Thoracic aorta (tissue), 2 donors: Measurements from ENCODE around the gene ZNF639. TPM values are rescaled to one million over a fixed set of nuclear protein-coding genes. Genes with fewer than 3 reads are reported as not detected.

Experiments
- ATAC-seq: fragments of 150-250 bp; one replicate; pipeline ENCODE4 v1.8.0; 2017; ENCODE audit warnings: low read depth; ENCODE audit not compliant: insufficient number of reproducible peaks, low FRiP score
- DNase-seq: peaks from one replicate; pipeline ENCODE4 v3.0.0-alpha.2; 2020; ENCODE audit warnings: low spot score
- H3K27ac ChIP-seq, 2 donors: fragments of 200-600 bp; sonication (generic); 1 replicate in 1 of 2; 2 replicates in 1 of 2; pipeline ENCODE4 v1.5.1; 2016; ENCODE audit warnings: mild to moderate bottlenecking in 2 of 2, moderate library complexity in 2 of 2
- H3K27me3 ChIP-seq: fragments of 200-600 bp; sonication (generic); replicated peaks from 2 replicates; pipeline ENCODE4 v1.6.0; 2016; ENCODE audit warnings: mild to moderate bottlenecking; ENCODE audit not compliant: insufficient read depth
- H3K36me3 ChIP-seq: fragments of 200-600 bp; sonication (generic); one replicate; pipeline ENCODE4 v1.5.1; 2016
- H3K4me1 ChIP-seq, 2 donors: fragments of 200-600 bp; sonication (generic); 1 replicate in 1 of 2; 2 replicates in 1 of 2; pipeline versions ENCODE4 v1.5.1 to v1.6.0; 2016; ENCODE audit warnings: low read depth in 2 of 2, mild to moderate bottlenecking in 1 of 2; ENCODE audit not compliant: control insufficient read depth in 1 of 2
- H3K4me3 ChIP-seq: fragments of 200-600 bp; sonication (generic); 2 replicates; pipeline ENCODE4 v1.5.1; 2016; ENCODE audit warnings: mild to moderate bottlenecking
- H3K9me3 ChIP-seq: fragments of 200-600 bp; sonication (generic); 2 replicates; pipeline ENCODE4 v1.5.1; 2016
- total RNA-seq, 2 donors: library from RNA; depleted of rRNA; stranded (reverse); fragments of >200 nt; gene quantifications; one replicate each; pipeline versions ENCODE4 v1.1.0 to v1.2.3, GENCODE V29; 2016
- TF ChIP-seq, protein P1 (sequence below): fragments of 200-600 bp; sonication (generic); IDR thresholded peaks from one replicate; pipeline ENCODE4 v1.5.1; 2019; ENCODE audit warnings: antibody characterized with exemption

ZNF639 gene
- total RNA-seq, 2 donors from 2014 or later: 21.8 to 62.2 TPM

DNA sequence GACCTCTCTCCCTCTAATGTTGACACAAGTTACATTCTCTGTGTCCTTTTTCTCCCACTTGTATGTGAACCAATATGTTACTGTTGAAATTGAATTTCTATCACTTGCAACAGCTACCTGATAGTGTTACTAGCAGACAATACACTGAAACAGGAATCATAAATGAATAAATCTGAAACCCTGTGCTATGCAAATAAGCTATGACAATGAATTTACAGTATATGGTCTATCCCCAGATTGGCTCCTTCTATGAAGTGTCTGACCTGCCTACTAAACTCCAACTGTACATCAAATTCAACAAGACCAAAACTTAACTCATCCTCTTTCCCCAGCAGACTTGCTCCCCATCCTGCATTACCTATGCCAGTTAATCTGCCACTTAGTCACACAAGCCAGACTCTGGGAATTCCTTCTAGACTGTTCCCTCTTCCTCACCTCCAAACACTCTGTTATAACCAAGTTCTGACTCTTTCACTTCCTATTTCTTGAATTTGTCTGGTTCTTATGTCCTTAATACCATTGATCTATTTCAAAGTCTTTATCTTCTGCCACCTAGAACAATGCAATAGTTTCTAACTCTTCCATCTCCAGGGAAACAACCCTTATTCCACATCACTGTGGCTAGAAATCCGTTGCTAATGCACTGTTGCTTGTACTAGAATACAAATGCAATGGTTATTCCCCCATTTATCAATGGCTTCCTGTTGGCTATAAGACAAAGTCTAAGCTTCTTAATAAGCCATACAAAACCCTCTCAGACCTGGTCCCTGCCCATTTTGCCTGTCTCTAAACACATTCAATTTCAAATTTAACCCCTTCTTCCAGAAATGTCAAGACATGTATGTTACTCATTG lies 13.4 kb upstream of the ZNF639 start:
- H3K36me3 ChIP-seq: no peaks in the 10 kb centered on the region
- no peaks in the 10 kb centered on the region for H3K4me1 ChIP-seq
- TF ChIP-seq, protein P1, sequence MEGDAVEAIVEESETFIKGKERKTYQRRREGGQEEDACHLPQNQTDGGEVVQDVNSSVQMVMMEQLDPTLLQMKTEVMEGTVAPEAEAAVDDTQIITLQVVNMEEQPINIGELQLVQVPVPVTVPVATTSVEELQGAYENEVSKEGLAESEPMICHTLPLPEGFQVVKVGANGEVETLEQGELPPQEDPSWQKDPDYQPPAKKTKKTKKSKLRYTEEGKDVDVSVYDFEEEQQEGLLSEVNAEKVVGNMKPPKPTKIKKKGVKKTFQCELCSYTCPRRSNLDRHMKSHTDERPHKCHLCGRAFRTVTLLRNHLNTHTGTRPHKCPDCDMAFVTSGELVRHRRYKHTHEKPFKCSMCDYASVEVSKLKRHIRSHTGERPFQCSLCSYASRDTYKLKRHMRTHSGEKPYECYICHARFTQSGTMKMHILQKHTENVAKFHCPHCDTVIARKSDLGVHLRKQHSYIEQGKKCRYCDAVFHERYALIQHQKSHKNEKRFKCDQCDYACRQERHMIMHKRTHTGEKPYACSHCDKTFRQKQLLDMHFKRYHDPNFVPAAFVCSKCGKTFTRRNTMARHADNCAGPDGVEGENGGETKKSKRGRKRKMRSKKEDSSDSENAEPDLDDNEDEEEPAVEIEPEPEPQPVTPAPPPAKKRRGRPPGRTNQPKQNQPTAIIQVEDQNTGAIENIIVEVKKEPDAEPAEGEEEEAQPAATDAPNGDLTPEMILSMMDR: no peak
- ATAC-seq: no peak
- H3K4me3 ChIP-seq: no peak overlapping the region
- DNase-seq: no peak
- H3K27me3 ChIP-seq: no peaks in the 10 kb centered on the region
- no peak overlapping the region for H3K27ac ChIP-seq
- H3K9me3 ChIP-seq: no peaks in the 10 kb centered on the region

GRCh38 chr3:179318876-179319275 lies 4.0 kb upstream of the ZNF639 start:
- ATAC-seq (no peak), DNase-seq (no peak)
- Histone ChIP-seq H3K27ac (no peak overlapping the region), H3K27me3 (no peaks in the 10 kb centered on the region), H3K4me1 (peaks cover 0 to 8% of the 10 kb centered on the region in 2 donors), H3K9me3 (no peaks in the 10 kb centered on the region), H3K36me3 (no peaks in the 10 kb centered on the region), H3K4me3 (no peak overlapping the region)
- TF ChIP-seq, protein P1: no peak

DNA sequence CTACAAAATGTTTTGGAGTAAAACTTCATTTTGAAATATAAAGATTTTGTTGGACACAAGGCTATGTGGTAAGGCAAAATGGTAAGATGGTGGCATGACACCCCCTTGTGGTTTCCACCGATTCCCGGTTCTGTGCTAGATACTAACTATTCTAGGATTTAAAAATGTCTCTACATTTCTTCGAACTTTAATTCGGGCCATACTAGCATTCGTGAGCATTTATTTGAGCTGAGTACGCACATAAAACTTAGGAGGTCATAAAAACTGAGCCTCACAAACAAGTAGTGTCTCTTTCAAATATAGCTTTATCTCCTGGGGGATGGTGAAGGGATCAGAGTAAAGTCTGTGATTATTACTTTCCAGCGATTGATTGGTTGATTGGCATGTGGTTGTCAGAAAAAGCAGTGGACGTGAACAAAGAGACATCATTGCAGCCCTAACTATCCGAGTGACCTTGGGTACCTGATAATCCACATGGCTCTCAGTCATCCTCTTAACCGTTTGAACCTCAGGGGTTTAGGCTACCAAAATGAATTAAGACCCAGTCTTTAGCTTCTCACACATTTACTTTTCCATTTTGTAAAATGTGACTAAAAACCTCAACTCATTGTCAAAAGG lies 1.1 kb upstream of the ZNF639 start:
- no peaks in the 10 kb centered on the region for H3K9me3 ChIP-seq
- DNase-seq (no peak), ATAC-seq (no peak)
- H3K27ac ChIP-seq: peak overlapping the region; percentile 91 to 96
- H3K4me3 ChIP-seq: peak overlapping the region; percentile 79
- H3K27me3 ChIP-seq: no peaks in the 10 kb centered on the region
- no peaks in the 10 kb centered on the region for H3K36me3 ChIP-seq
- TF ChIP-seq, protein P1: peak; percentile 41
- peaks cover 15 to 29% of the 10 kb centered on the region in 2 donors for H3K4me1 ChIP-seq

DNA sequence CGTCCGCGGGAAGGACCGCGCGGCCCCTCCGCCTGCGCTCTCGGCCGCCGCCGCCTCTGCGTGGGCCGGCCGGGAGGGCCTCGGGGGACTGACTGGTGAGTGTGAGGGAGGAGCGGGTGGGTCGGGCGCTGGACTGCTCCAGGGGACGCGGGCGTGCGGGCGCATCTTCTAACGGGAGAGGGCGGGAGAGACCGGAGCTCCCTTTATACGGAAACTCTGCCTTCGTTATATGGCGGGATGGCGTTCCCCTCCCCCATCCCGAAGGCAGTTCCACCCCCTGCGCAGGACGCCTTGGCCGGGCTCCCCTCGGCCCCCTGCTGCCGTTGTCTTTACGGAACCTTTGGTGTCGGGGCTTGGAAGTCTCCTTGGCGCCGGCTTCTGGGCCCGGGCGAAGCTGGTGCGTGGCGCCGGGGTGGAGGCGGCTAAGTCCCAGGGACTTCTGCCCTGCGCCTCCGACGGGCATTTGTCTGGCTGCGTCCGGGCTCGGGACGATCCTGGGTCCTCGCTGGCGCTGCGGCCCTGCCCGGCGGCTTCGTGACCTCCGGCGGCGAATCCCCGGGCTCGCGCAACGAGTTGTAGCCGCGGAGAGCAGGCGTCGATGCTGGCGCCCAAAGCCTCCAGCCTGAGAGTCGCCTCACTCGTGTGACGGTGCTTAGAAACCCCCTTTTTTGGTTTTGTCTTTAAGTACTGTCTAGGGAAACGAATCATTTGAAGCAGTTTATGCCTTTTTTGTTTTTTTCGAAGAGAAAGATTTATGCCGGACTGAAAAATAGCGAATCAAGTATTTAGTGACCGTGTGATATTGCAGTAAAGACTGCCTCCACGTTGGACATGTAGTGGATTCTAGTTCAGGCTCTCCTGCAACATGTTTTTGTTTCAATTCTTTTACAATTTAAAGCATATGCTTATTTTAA lies 623 bp downstream of the ZNF639 start:
- TF ChIP-seq, protein P1: no peak
- Histone ChIP-seq H3K4me3 (peak overlapping the region; percentile 79), H3K36me3 (peaks cover 3% of the 10 kb centered on the region), H3K9me3 (no peaks in the 10 kb centered on the region), H3K27ac (peak overlapping the region; percentile 91 to 96), H3K27me3 (no peaks in the 10 kb centered on the region), H3K4me1 (peaks cover 17 to 29% of the 10 kb centered on the region in 2 donors)
- DNase-seq (peak; percentile 48), ATAC-seq (peak; percentile 39)
